Gastrocnemius medialis (tissue), 4 donors: ENCODE results near the gene PIK3C2B. TPM values are rescaled to one million over a fixed set of nuclear protein-coding genes. Genes with fewer than 3 reads are reported as not detected.
A peak's percentile ranks its signal among the peaks of the same experiment; 100 is the strongest.
"Not testable (repeated sequence)": the region's sequence is repeated elsewhere in the genome, so short reads cannot be mapped to it uniquely, and the experiment has no call there.

Experiments used
- ATAC-seq, 2 donors: fragments of 150-250 bp; one replicate each; pipeline ENCODE4 v1.9.1; 2016
- DNase-seq, 2 donors: peaks; one replicate each; pipeline ENCODE4 v3.0.0-alpha.2; 2019
- H3K27ac ChIP-seq, 4 donors: fragments of 200-600 bp; sonication (generic); 1 replicate in 1 of 4; 2 replicates in 3 of 4; pipeline ENCODE4 v1.5.1; 2016 to 2018; ENCODE audit warnings: mild to moderate bottlenecking in 2 of 4, moderate library complexity in 1 of 4
- H3K27me3 ChIP-seq, 3 donors: fragments of 200-600 bp; sonication (generic) in 2 of 3; 1 replicate in 1 of 3; 2 replicates in 2 of 3; pipeline versions ENCODE4 v1.5.1 to v1.6.0; 2016 to 2019; ENCODE audit warnings: mild to moderate bottlenecking in 1 of 3, moderate library complexity in 1 of 3
- H3K36me3 ChIP-seq, 2 donors: fragments of 200-600 bp; sonication (generic) in 1 of 2; one replicate each; pipeline ENCODE4 v1.5.1; 2017 to 2018
- H3K4me1 ChIP-seq, 2 donors: fragments of 200-600 bp; sonication (generic) in 1 of 2; one replicate each; pipeline ENCODE4 v1.5.1; 2016 to 2017; ENCODE audit warnings: mild to moderate bottlenecking in 2 of 2
- H3K4me3 ChIP-seq, 4 donors: fragments of 200-600 bp; sonication (generic) in 3 of 4; 1 replicate in 1 of 4; 2 replicates in 3 of 4; pipeline ENCODE4 v1.5.1; 2016 to 2019; ENCODE audit warnings: mild to moderate bottlenecking in 2 of 4
- H3K9me3 ChIP-seq, 3 donors: fragments of 200-600 bp; sonication (generic) in 2 of 3; 1 replicate in 1 of 3; 2 replicates in 2 of 3; pipeline ENCODE4 v1.5.1; 2016 to 2019
- CTCF ChIP-seq, 5 experiments: fragments of 450-650 bp in 3 of 5; fragments of 200-600 bp in 2 of 5; sonication (generic) in 2 of 5; IDR thresholded peaks in 4 of 5; conservative IDR thresholded peaks in 1 of 5; 1 replicate in 4 of 5; 2 replicates in 1 of 5; pipeline ENCODE4 v1.5.1; 2016 to 2019; ENCODE audit warnings: antibody characterized with exemption in 5 of 5, mild to moderate bottlenecking in 3 of 5, moderate library complexity in 3 of 5
- POLR2A ChIP-seq, 2 donors: fragments of 450-650 bp; IDR thresholded peaks; one replicate each; pipeline ENCODE4 v1.6.1; 2017; ENCODE audit warnings: antibody characterized with exemption in 2 of 2, mild to moderate bottlenecking in 2 of 2, moderate library complexity in 2 of 2
- in situ Hi-C, 4 donors: fragments of 200-750 bp; cut with MboI; loops; one replicate each; pipeline versions ENCODE4 v1.15.0 to v1.8.0; 2017; ENCODE audit warnings: low sequenced_read_pairs in 4 of 4
- intact Hi-C: fragments of 100-400 bp; cut with DNase I; formaldehyde crosslinking; loops from one replicate; pipeline ENCODE4 v1.15.1; 2023; ENCODE audit warnings: low total_unique reads
- total RNA-seq, 4 donors: library from RNA; depleted of rRNA; stranded (reverse); fragments of >200 nt; gene quantifications; one replicate each; pipeline versions ENCODE4 v1.1.0 to v1.2.3, GENCODE V29; 2016

PIK3C2B gene
- total RNA-seq, 4 donors from 2014 or later: 2.8 to 6.0 (median 3.8) TPM

- Histone ChIP-seq H3K36me3 (peaks cover 0 to 41% of the 10 kb centered on the region in 2 donors), H3K4me1 (peaks cover 14 to 16% of the 10 kb centered on the region in 2 donors), H3K27me3 (no peaks in the 10 kb centered on the region), H3K4me3 (no peak overlapping the region), H3K27ac (no peak overlapping the region), H3K9me3 (no peaks in the 10 kb centered on the region)
- DNase-seq (no peak), ATAC-seq (no peak)
- intact Hi-C loops: no loop called here
- in situ Hi-C loops: loop anchor here in 2 of 4 donors (25.0 kb wide), 3 partner anchors 363 to 713 kb away; partner anchors contain the start of genes ETNK2 (in 1 of the 2), REN (in 1 of the 2) and SNRPE (in 1 of the 2)
- TF ChIP-seq POLR2A (IDR thresholded peaks at IDR 0.05): no peak
- no peak for TF ChIP-seq CTCF (IDR thresholded peaks at IDR 0.05 in 4 of 5, conservative IDR thresholded peaks at IDR 0.05 in 1 of 5)
These were observed 30.4 kb upstream of the PIK3C2B start for GRCh38 chr1:204524986-204525385.

- Histone ChIP-seq H3K9me3 (no peaks in the 10 kb centered on the region), H3K27me3 (no peaks in the 10 kb centered on the region), H3K4me1 (peaks cover 16 to 21% of the 10 kb centered on the region in 2 donors), H3K36me3 (peaks cover 0 to 29% of the 10 kb centered on the region in 2 donors), H3K27ac (no peak overlapping the region), H3K4me3 (no peak overlapping the region)
- intact Hi-C loops (no loop called here), in situ Hi-C loops (loop anchor here in 2 of 4 donors (25.0 kb wide), 2 partner anchors 361 to 661 kb away; partner anchors contain the start of genes ETNK2 (in 1 of the 2), REN (in 1 of the 2) and SNRPE (in 1 of the 2))
- TF ChIP-seq CTCF (IDR thresholded peaks at IDR 0.05 in 4 of 5, conservative IDR thresholded peaks at IDR 0.05 in 1 of 5) (no peak), POLR2A (IDR thresholded peaks at IDR 0.05) (no peak)
- no peak for DNase-seq
- no peak for ATAC-seq
These were observed 29.1 kb upstream of the PIK3C2B start for GRCh38 chr1:204523605-204524215.

GRCh38 chr1:204521941-204522521, 27.4 kb upstream of the PIK3C2B start:
- Histone ChIP-seq H3K27ac (peak overlapping the region in 3 of 4 donors; percentile 63 to 72 (median 69)), H3K4me1 (peaks cover 33% of the 10 kb centered on the region in 2 donors), H3K36me3 (peaks cover 0 to 23% of the 10 kb centered on the region in 2 donors)
- H3K4me3 ChIP-seq, ATAC-seq, H3K27me3 ChIP-seq, DNase-seq, intact Hi-C loops, H3K9me3 ChIP-seq: not testable (repeated sequence)
- in situ Hi-C loops: loop anchor here in 2 of 4 donors (25.0 kb wide), 2 partner anchors 360 to 660 kb away; partner anchors contain the start of genes ETNK2 (in 1 of the 2), REN (in 1 of the 2) and SNRPE (in 1 of the 2)

- H3K36me3 ChIP-seq: peaks cover 0 to 13% of the 10 kb centered on the region in 2 donors
- TF ChIP-seq POLR2A (IDR thresholded peaks at IDR 0.05): peak in 1 of 2 donors; percentile 26
- no peak for TF ChIP-seq CTCF (IDR thresholded peaks at IDR 0.05 in 4 of 5, conservative IDR thresholded peaks at IDR 0.05 in 1 of 5)
- DNase-seq (peak; percentile 27 to 29), ATAC-seq (peak; percentile 47 to 73)
- in situ Hi-C loops (loop anchor here in 2 of 4 donors (25.0 kb wide), 2 partner anchors 359 to 659 kb away; partner anchors contain the start of genes ETNK2 (in 1 of the 2), REN (in 1 of the 2) and SNRPE (in 1 of the 2)), intact Hi-C loops (no loop called here)
- H3K9me3 ChIP-seq: no peaks in the 10 kb centered on the region
- peak overlapping the region; percentile 44 to 72 (median 66) for H3K27ac ChIP-seq
- peaks cover 33 to 34% of the 10 kb centered on the region in 2 donors for H3K4me1 ChIP-seq
- H3K4me3 ChIP-seq: no peak overlapping the region
- H3K27me3 ChIP-seq: no peaks in the 10 kb centered on the region
These were observed 26.5 kb upstream of the PIK3C2B start for GRCh38 chr1:204520834-204521709.

- not testable (repeated sequence) for H3K36me3 ChIP-seq, DNase-seq, ATAC-seq, H3K27me3 ChIP-seq, H3K9me3 ChIP-seq
- peaks cover 38% of the 10 kb centered on the region in 2 donors for H3K4me1 ChIP-seq
- in situ Hi-C loops: loop anchor here in 2 of 4 donors (25.0 kb wide), 2 partner anchors 355 to 655 kb away; partner anchors contain the start of genes ETNK2 (in 1 of the 2), REN (in 1 of the 2) and SNRPE (in 1 of the 2)
- H3K27ac ChIP-seq: peak overlapping the region; percentile 14 to 97 (median 92)
- H3K4me3 ChIP-seq: peak overlapping the region; percentile 76 to 95 (median 82)
- intact Hi-C loops: loop anchor here (5.0 kb wide), 1 partner anchor 605 kb away; the partner anchor contains the start of gene RBBP5
These were observed 22.8 kb upstream of the PIK3C2B start for GRCh38 chr1:204517382-204517781.
